WERI-Rb-1 (cell line): ENCODE results near the gene DAB1.

Experiments used
- DNase-seq: peaks from one replicate; pipeline ENCODE4 v3.0.0-alpha.2; 2020
- H3K27ac ChIP-seq: fragments of 250-450 bp; sonication (Bioruptor Pico); 2 replicates; pipeline ENCODE4 v1.5.1; 2020; ENCODE audit warnings: mild to moderate bottlenecking, moderate library complexity
- H3K27me3 ChIP-seq: fragments of 250-450 bp; sonication (Bioruptor Pico); 2 replicates; pipeline ENCODE4 v1.5.1; 2021; ENCODE audit warnings: mild to moderate bottlenecking, low read depth, moderate library complexity; ENCODE audit not compliant: insufficient read depth, severe bottlenecking
- H3K36me3 ChIP-seq: fragments of 250-450 bp; sonication (Bioruptor Pico); 2 replicates; pipeline ENCODE4 v1.5.1; 2020; ENCODE audit warnings: mild to moderate bottlenecking, moderate library complexity
- H3K4me3 ChIP-seq: 2 replicates; pipeline ENCODE4 v1.5.1; 2011; ENCODE audit warnings: low read depth, mild to moderate bottlenecking, control low read depth, low read length
- H3K9me3 ChIP-seq: fragments of 250-450 bp; sonication (Bioruptor Pico); 2 replicates; pipeline ENCODE4 v1.5.1; 2021; ENCODE audit warnings: mild to moderate bottlenecking, moderate library complexity; ENCODE audit not compliant: severe bottlenecking
- CTCF ChIP-seq: IDR thresholded peaks from 2 replicates; pipeline ENCODE4 v1.5.1; 2011; ENCODE audit warnings: low read depth, mild to moderate bottlenecking, control low read depth, inconsistent platforms, low read length

The DAB1 gene

GRCh38 chr1:57255945-57256344 is 167.9 kb downstream of the DAB1 start:
- no peak overlapping the region for H3K4me3 ChIP-seq
- H3K9me3 ChIP-seq, result peaks cover 3% of the 10 kb centered on the region
- DNase-seq, result no peak
- H3K27ac ChIP-seq, result no peak overlapping the region
- no peaks in the 10 kb centered on the region for H3K27me3 ChIP-seq
- H3K36me3 ChIP-seq, result no peaks in the 10 kb centered on the region
- no peak for TF ChIP-seq CTCF

GRCh38 chr1:57254022-57254421 is 169.8 kb downstream of the DAB1 start:
- Histone ChIP-seq H3K9me3 (peaks cover 3% of the 10 kb centered on the region), H3K27me3 (no peaks in the 10 kb centered on the region), H3K4me3 (no peak overlapping the region), H3K27ac (peak overlapping the region; percentile 83), H3K36me3 (no peaks in the 10 kb centered on the region)
- no peak for TF ChIP-seq CTCF
- DNase-seq, result no peak

- no peaks in the 10 kb centered on the region for H3K36me3 ChIP-seq
- TF ChIP-seq CTCF, result peak; percentile 85
- H3K4me3 ChIP-seq, result peak overlapping the region; percentile 19; the same call in 1 of the 2 replicates
- peaks cover 3% of the 10 kb centered on the region for H3K9me3 ChIP-seq
- H3K27me3 ChIP-seq, result no peaks in the 10 kb centered on the region
- H3K27ac ChIP-seq, result peak overlapping the region; percentile 83
- DNase-seq, result peak; percentile 93
Observed at GRCh38 chr1:57252597-57253294, 171.1 kb downstream of the DAB1 start.

GRCh38 chr1:57250021-57250420 is 173.8 kb downstream of the DAB1 start:
- H3K9me3 ChIP-seq, result peaks cover 7% of the 10 kb centered on the region
- no peaks in the 10 kb centered on the region for H3K27me3 ChIP-seq
- DNase-seq, result no peak
- no peaks in the 10 kb centered on the region for H3K36me3 ChIP-seq
- TF ChIP-seq CTCF, result no peak
- H3K4me3 ChIP-seq, result no peak overlapping the region
- no peak overlapping the region for H3K27ac ChIP-seq

- peak; percentile 23 for DNase-seq
- no peak overlapping the region for H3K27ac ChIP-seq
- no peaks in the 10 kb centered on the region for H3K36me3 ChIP-seq
Observed at GRCh38 chr1:57249511-57249910, 174.3 kb downstream of the DAB1 start.

More at GRCh38 chr1:57249511-57249910, 174.3 kb downstream of the DAB1 start:
- H3K9me3 ChIP-seq, result peaks cover 7% of the 10 kb centered on the region
- TF ChIP-seq CTCF, result no peak
- no peak overlapping the region for H3K4me3 ChIP-seq
- no peaks in the 10 kb centered on the region for H3K27me3 ChIP-seq
